Gastroesophageal sphincter (tissue), 4 donors: ENCODE measurements around the gene VPS13D. TPM values are rescaled to one million over a fixed set of nuclear protein-coding genes. Genes with fewer than 3 reads are reported as not detected.
A peak's percentile ranks its signal among the peaks of the same experiment; 100 is the strongest.

Experiments
- ATAC-seq: fragments of 150-250 bp; one replicate; pipeline ENCODE4 v1.9.1; 2016; ENCODE audit warnings: mild to moderate bottlenecking, moderate library complexity
- H3K27ac ChIP-seq, 4 donors: fragments of 200-600 bp; sonication (generic) in 3 of 4; 1 replicate in 3 of 4; 2 replicates in 1 of 4; pipeline ENCODE4 v1.5.1; 2016 to 2019
- H3K27me3 ChIP-seq: fragments of 200-600 bp; sonication (generic); one replicate; pipeline ENCODE4 v1.5.1; 2019
- H3K36me3 ChIP-seq, 2 donors: fragments of 200-600 bp; sonication (generic); one replicate each; pipeline ENCODE4 v1.5.1; 2019; ENCODE audit warnings: control low read depth in 1 of 2
- H3K4me1 ChIP-seq, 3 donors: fragments of 200-600 bp; sonication (generic); 1 replicate in 2 of 3; 2 replicates in 1 of 3; pipeline ENCODE4 v1.5.1; 2016 to 2019; ENCODE audit warnings: control low read depth in 2 of 3
- H3K4me3 ChIP-seq, 2 donors: fragments of 200-600 bp; sonication (generic); one replicate each; pipeline ENCODE4 v1.5.1; 2019; ENCODE audit warnings: mild to moderate bottlenecking in 1 of 2, moderate library complexity in 1 of 2
- H3K9me3 ChIP-seq, 3 donors: fragments of 200-600 bp; sonication (generic); one replicate each; pipeline ENCODE4 v1.5.1; 2017 to 2019; ENCODE audit warnings: control low read depth in 2 of 3
- EP300 ChIP-seq: sonication (generic); formaldehyde crosslinking; IDR thresholded peaks from one replicate; pipeline ENCODE4 v1.6.1; 2017; ENCODE audit warnings: antibody characterized with exemption, mild to moderate bottlenecking
- POLR2A ChIP-seq, 2 donors: fragments of 450-650 bp; IDR thresholded peaks; one replicate each; pipeline ENCODE4 v1.6.1; 2017; ENCODE audit warnings: antibody characterized with exemption in 2 of 2, mild to moderate bottlenecking in 2 of 2, moderate library complexity in 1 of 2
- POLR2AphosphoS5 ChIP-seq: sonication (generic); formaldehyde crosslinking; IDR thresholded peaks from one replicate; pipeline ENCODE4 v1.6.1; 2017; ENCODE audit warnings: antibody characterized with exemption
- WGBS, 2 donors: methylation state at CpG; one replicate each; pipeline ENCODE4 v1.1.5; 2018; ENCODE audit warnings: low coverage in 1 of 2; 5-methylcytosine and 5-hydroxymethylcytosine counted together
- total RNA-seq, 4 donors: library from RNA; depleted of rRNA; stranded (reverse); fragments of >200 nt; gene quantifications; one replicate each; pipeline ENCODE4 v1.1.0, GENCODE V29; 2016
- TF ChIP-seq, protein P1 (sequence below), 4 experiments: fragments of 200-600 bp in 2 of 4; fragments of 450-650 bp in 2 of 4; sonication (generic) in 1 of 4; IDR thresholded peaks; one replicate each; pipeline ENCODE4 v1.5.1; 2017 to 2019; ENCODE audit warnings: antibody characterized with exemption in 4 of 4, mild to moderate bottlenecking in 2 of 4, moderate library complexity in 2 of 4

Gene VPS13D
- total RNA-seq, 4 donors from 2014 or later = 62.3 to 95.5 (median 81.5) TPM

- H3K36me3 ChIP-seq = peaks cover 0 to 35% of the 10 kb centered on the region in 2 donors
- no peak for TF ChIP-seq POLR2AphosphoS5
- no peak for TF ChIP-seq POLR2A (IDR thresholded peaks at IDR 0.05)
- TF ChIP-seq EP300 = no peak
- TF ChIP-seq, protein P1, sequence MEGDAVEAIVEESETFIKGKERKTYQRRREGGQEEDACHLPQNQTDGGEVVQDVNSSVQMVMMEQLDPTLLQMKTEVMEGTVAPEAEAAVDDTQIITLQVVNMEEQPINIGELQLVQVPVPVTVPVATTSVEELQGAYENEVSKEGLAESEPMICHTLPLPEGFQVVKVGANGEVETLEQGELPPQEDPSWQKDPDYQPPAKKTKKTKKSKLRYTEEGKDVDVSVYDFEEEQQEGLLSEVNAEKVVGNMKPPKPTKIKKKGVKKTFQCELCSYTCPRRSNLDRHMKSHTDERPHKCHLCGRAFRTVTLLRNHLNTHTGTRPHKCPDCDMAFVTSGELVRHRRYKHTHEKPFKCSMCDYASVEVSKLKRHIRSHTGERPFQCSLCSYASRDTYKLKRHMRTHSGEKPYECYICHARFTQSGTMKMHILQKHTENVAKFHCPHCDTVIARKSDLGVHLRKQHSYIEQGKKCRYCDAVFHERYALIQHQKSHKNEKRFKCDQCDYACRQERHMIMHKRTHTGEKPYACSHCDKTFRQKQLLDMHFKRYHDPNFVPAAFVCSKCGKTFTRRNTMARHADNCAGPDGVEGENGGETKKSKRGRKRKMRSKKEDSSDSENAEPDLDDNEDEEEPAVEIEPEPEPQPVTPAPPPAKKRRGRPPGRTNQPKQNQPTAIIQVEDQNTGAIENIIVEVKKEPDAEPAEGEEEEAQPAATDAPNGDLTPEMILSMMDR (IDR thresholded peaks at IDR 0.05) = no peak
- no peak for ATAC-seq
- 33 to 40% methylated on average over 4 of the region's 4 CpGs for WGBS, 2 donors
- H3K27ac ChIP-seq = peak overlapping the region in 2 of 4 donors; percentile 60 to 71
- H3K27me3 ChIP-seq = no peaks in the 10 kb centered on the region
- no peaks in the 10 kb centered on the region for H3K9me3 ChIP-seq
- peaks cover 10 to 94% (median 33%) of the 10 kb centered on the region in 3 donors for H3K4me1 ChIP-seq
- no peak overlapping the region for H3K4me3 ChIP-seq
These were observed 110.1 kb downstream of the VPS13D start for GRCh38 chr1:12339811-12340543.

- Histone ChIP-seq H3K4me1 (peaks cover 10 to 99% (median 33%) of the 10 kb centered on the region in 3 donors), H3K36me3 (peaks cover 0 to 35% of the 10 kb centered on the region in 2 donors), H3K4me3 (no peak overlapping the region), H3K9me3 (no peaks in the 10 kb centered on the region), H3K27ac (peak overlapping the region in 2 of 4 donors; percentile 60 to 71), H3K27me3 (no peaks in the 10 kb centered on the region)
- 46 to 50% methylated on average over 2 to 3 of the region's 3 CpGs for WGBS, 2 donors
- no peak for ATAC-seq
- TF ChIP-seq, protein P1 (IDR thresholded peaks at IDR 0.05) = no peak
- TF ChIP-seq POLR2A (IDR thresholded peaks at IDR 0.05) (no peak), POLR2AphosphoS5 (no peak), EP300 (no peak)
These were observed 110.7 kb downstream of the VPS13D start for GRCh38 chr1:12340544-12340930.

DNA sequence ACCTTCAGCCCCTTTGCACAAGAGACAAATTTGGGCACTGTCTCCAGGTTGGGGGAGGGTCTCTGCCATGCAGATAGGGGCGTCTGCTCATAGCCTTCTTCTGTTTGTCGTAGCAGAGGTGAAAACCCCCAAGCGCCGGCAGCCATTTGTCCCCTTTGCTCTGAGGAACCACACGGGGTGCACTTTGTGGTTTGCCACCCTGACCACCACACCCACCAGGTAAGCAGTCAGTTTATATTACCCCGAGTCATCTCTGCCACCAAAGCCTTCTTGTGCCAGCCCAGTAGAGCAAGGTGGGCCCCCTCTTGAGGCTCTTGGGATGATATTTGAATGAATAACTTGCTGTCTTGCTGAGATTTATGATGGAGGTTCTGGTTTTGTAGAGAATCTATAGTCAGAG is 111.8 kb downstream of the VPS13D start:
- Histone ChIP-seq H3K4me3 (no peak overlapping the region), H3K27ac (peak overlapping the region in 1 of 4 donors; percentile 50), H3K36me3 (peaks cover 0 to 36% of the 10 kb centered on the region in 2 donors), H3K27me3 (no peaks in the 10 kb centered on the region), H3K4me1 (peaks cover 10 to 98% (median 33%) of the 10 kb centered on the region in 3 donors), H3K9me3 (no peaks in the 10 kb centered on the region)
- WGBS, 2 donors = 81 to 88% methylated on average over 3 to 6 of the region's 6 CpGs
- TF ChIP-seq EP300 = no peak
- TF ChIP-seq, protein P1 (IDR thresholded peaks at IDR 0.05) = no peak
- TF ChIP-seq POLR2A (IDR thresholded peaks at IDR 0.05) = no peak
- no peak for TF ChIP-seq POLR2AphosphoS5
- no peak for ATAC-seq

- H3K4me1 ChIP-seq = peaks cover 10 to 98% (median 26%) of the 10 kb centered on the region in 3 donors
- no peaks in the 10 kb centered on the region for H3K9me3 ChIP-seq
- TF ChIP-seq POLR2AphosphoS5 = no peak
- TF ChIP-seq, protein P1 (IDR thresholded peaks at IDR 0.05) = no peak
- TF ChIP-seq EP300 = no peak
- no peak for TF ChIP-seq POLR2A (IDR thresholded peaks at IDR 0.05)
- H3K36me3 ChIP-seq = peaks cover 0 to 42% of the 10 kb centered on the region in 2 donors
- WGBS, 2 donors = 45 to 48% methylated on average over 4 to 8 of the region's 8 CpGs
- ATAC-seq = no peak
- no peak overlapping the region for H3K4me3 ChIP-seq
- peak overlapping the region in 2 of 4 donors; percentile 12 to 64 for H3K27ac ChIP-seq
- H3K27me3 ChIP-seq = no peaks in the 10 kb centered on the region
These were observed 112.7 kb downstream of the VPS13D start for GRCh38 chr1:12342401-12343003.
